ENCODE results near the gene AMOTL2. TPM values are rescaled to one million over a fixed set of nuclear protein-coding genes. Genes with fewer than 3 reads are reported as not detected.

The AMOTL2 gene
- total and polyA plus RNA-seq, 9 of the 15 experiments (the other 6 are each of a cell fraction or from before 2014, with no cell fraction given), result 0.12 to 0.31 TPM; not detected in 7

GRCh38 chr3:134394380-134394779, 20.1 kb upstream of the AMOTL2 start (continued):
- no peak for TF ChIP-seq HNRNPK (IDR thresholded peaks at IDR 0.05; ENCODE audit: low read depth, low read length, poor library complexity, severe bottlenecking)
- no peak for TF ChIP-seq RBBP5 (IDR thresholded peaks at IDR 0.05; ENCODE audit: borderline replicate concordance, insufficient read depth, low read length, poor library complexity, severe bottlenecking)
- no peak for TF ChIP-seq ZNF77 (CRISPR knock-in tag; IDR thresholded peaks at IDR 0.05)

DNA sequence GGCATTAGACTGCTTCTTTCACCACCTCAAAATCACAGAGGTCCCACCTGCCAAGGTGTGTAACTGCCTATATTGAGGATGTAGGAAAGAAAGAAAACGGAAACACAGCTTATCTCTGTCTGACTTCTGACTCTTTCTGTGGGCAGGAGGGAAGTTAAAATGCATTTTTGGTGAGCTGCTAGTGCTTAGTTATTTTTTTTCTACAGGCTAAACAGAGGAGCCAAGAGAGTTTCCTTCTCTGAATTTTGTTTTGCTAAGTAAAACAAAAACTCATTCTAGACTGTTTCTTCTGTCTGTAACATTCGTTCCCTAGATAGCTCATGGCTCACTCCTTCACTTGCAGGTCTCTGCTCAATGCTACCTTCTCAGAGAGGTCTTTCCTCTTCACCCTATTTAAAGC, 18.8 kb upstream of the AMOTL2 start:
- FAIRE-seq (no peak), DNase-seq (ENCODE audit: extremely low read depth in 1 of 4, low spot score in 3 of 4) (no peak), ATAC-seq (no peak)
- H3K4me1 ChIP-seq (replicated peaks in 1 of 2; ENCODE audit: control insufficient read depth in 2 of 2, insufficient read depth in 2 of 2, low read length in 2 of 2), result no peaks in the 10 kb centered on the region
- no peak overlapping the region for H3K4me2 ChIP-seq (ENCODE audit: insufficient read depth, low read length)
- H3K27me3 ChIP-seq (ENCODE audit: control insufficient read depth in 2 of 2, insufficient read depth in 2 of 2, low read length in 2 of 2), result peaks cover 0 to 42% of the 10 kb centered on the region in 2 experiments; a peak in 3 of 5 replicates
- no TSS peak for BruUV-seq (replicated peaks)
- H3K9ac ChIP-seq (ENCODE audit: insufficient read depth in 1 of 2, low read depth in 2 of 2, low read length in 2 of 2), result no peak overlapping the region
- POLR2A ChIA-PET, result interaction anchor here (0.6 kb wide), 1 partner anchor 55 kb away, joined by 3 read pairs; no protein-coding TSS in a partner anchor
- H3K27ac ChIP-seq (ENCODE audit: extremely low read depth, low read depth, low read length), result no peak overlapping the region
- intact Hi-C loops (cut with micrococcal nuclease), result loop anchor here (10.0 kb wide), 1 partner anchor 82 kb away; no protein-coding TSS in a partner anchor
- H4K20me1 ChIP-seq (replicated peaks; ENCODE audit: control insufficient read depth, insufficient read depth, low read length), result no peaks in the 10 kb centered on the region
- 0% methylated on average over 2 of the region's 2 CpGs for WGBS (ENCODE audit: insufficient coverage, low coverage, missing lambda C conversion rate)
- H3K9me3 ChIP-seq (replicated peaks; ENCODE audit: control insufficient read depth, insufficient read depth, low read depth, low read length), result no peaks in the 10 kb centered on the region
- peaks cover 2% of the 10 kb centered on the region for H3K9me1 ChIP-seq (ENCODE audit: control insufficient read depth, insufficient read depth, low read length)
- CTCF ChIA-PET (ENCODE audit: low intra/inter-chr PET ratio), result no interaction called here
- H3K79me2 ChIP-seq (ENCODE audit: control insufficient read depth, insufficient read depth, low read length), result no peaks in the 10 kb centered on the region
- in situ Hi-C loops (cut with MboI), result no loop called here
- no peak overlapping the region for H2AFZ ChIP-seq (ENCODE audit: low read depth, low read length)
- no peak overlapping the region for H3K4me3 ChIP-seq
- H3K36me3 ChIP-seq (ENCODE audit: control insufficient read depth, insufficient read depth, low read length), result no peaks in the 10 kb centered on the region
- TF ChIP-seq ZNF445 (CRISPR knock-in tag; IDR thresholded peaks at IDR 0.05; ENCODE audit: low read depth) (no peak), TCFL5 (CRISPR knock-in tag; conservative IDR thresholded peaks at IDR 0.05) (no peak), TSC22D4 (tag; IDR thresholded peaks at IDR 0.05) (no peak), ZSCAN32 (CRISPR knock-in tag; IDR thresholded peaks at IDR 0.05) (no peak), MYBL2 (IDR thresholded peaks at IDR 0.05; ENCODE audit: low read depth) (no peak), MYBL2 (CRISPR knock-in tag; IDR thresholded peaks at IDR 0.05; ENCODE audit: borderline replicate concordance) (no peak), XRCC5 (IDR thresholded peaks at IDR 0.05; ENCODE audit: low read depth, low read length) (no peak), HNRNPL (IDR thresholded peaks at IDR 0.05; ENCODE audit: low read depth, low read length) (no peak), GABPB1 (CRISPR knock-in tag; IDR thresholded peaks at IDR 0.05) (no peak), OTX1 (CRISPR knock-in tag; IDR thresholded peaks at IDR 0.05) (no peak), ELF2 (CRISPR knock-in tag; IDR thresholded peaks at IDR 0.05) (no peak), ZNF12 (CRISPR knock-in tag; IDR thresholded peaks at IDR 0.05) (no peak)
- TF ChIP-seq, protein P1, sequence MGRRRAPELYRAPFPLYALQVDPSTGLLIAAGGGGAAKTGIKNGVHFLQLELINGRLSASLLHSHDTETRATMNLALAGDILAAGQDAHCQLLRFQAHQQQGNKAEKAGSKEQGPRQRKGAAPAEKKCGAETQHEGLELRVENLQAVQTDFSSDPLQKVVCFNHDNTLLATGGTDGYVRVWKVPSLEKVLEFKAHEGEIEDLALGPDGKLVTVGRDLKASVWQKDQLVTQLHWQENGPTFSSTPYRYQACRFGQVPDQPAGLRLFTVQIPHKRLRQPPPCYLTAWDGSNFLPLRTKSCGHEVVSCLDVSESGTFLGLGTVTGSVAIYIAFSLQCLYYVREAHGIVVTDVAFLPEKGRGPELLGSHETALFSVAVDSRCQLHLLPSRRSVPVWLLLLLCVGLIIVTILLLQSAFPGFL (CRISPR knock-in tag; IDR thresholded peaks at IDR 0.05), result no peak
- TF ChIP-seq, protein P2, sequence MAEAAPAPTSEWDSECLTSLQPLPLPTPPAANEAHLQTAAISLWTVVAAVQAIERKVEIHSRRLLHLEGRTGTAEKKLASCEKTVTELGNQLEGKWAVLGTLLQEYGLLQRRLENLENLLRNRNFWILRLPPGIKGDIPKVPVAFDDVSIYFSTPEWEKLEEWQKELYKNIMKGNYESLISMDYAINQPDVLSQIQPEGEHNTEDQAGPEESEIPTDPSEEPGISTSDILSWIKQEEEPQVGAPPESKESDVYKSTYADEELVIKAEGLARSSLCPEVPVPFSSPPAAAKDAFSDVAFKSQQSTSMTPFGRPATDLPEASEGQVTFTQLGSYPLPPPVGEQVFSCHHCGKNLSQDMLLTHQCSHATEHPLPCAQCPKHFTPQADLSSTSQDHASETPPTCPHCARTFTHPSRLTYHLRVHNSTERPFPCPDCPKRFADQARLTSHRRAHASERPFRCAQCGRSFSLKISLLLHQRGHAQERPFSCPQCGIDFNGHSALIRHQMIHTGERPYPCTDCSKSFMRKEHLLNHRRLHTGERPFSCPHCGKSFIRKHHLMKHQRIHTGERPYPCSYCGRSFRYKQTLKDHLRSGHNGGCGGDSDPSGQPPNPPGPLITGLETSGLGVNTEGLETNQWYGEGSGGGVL (CRISPR knock-in tag; IDR thresholded peaks at IDR 0.05), result no peak

All from K562 (cell line).